ENCODE measurements around the gene C5orf15.
A peak's percentile ranks its signal among the peaks of the same experiment; 100 is the strongest.
"Not testable (repeated sequence)": the region's sequence is repeated elsewhere in the genome, so short reads cannot be mapped to it uniquely, and the experiment has no call there.

The C5orf15 gene

GRCh38 chr5:133962801-133963476, 5.5 kb downstream of the C5orf15 start:
- no peak for DNase-seq (ENCODE audit: low read depth in 2 of 2)

- DNase-seq (ENCODE audit: low read depth in 2 of 2), result no peak
These were observed 6.3 kb downstream of the C5orf15 start for GRCh38 chr5:133962131-133962530.

GRCh38 chr5:133959643-133960042, 8.8 kb downstream of the C5orf15 start:
- DNase-seq (ENCODE audit: low read depth in 2 of 2), result no peak

GRCh38 chr5:133957591-133957990, 10.8 kb downstream of the C5orf15 start:
- no peak for DNase-seq (ENCODE audit: low read depth in 2 of 2)

- no peak for DNase-seq (ENCODE audit: low read depth in 2 of 2)
These were observed 11.3 kb downstream of the C5orf15 start for GRCh38 chr5:133957080-133957479.

- not testable (repeated sequence) for DNase-seq (ENCODE audit: low read depth in 2 of 2)
These were observed 12.2 kb downstream of the C5orf15 start for GRCh38 chr5:133956196-133956595.

GRCh38 chr5:133953568-133954145, 14.8 kb downstream of the C5orf15 start:
- no peak for DNase-seq (ENCODE audit: low read depth in 2 of 2)

GRCh38 chr5:133952729-133953567, 15.5 kb downstream of the C5orf15 start:
- DNase-seq (ENCODE audit: low read depth in 2 of 2), result no peak

GRCh38 chr5:133950821-133951612, 17.4 kb downstream of the C5orf15 start:
- DNase-seq (ENCODE audit: low read depth in 2 of 2), result no peak

- no peak for DNase-seq (ENCODE audit: low read depth in 2 of 2)
These were observed 19.7 kb downstream of the C5orf15 start for GRCh38 chr5:133948721-133949120.

GRCh38 chr5:133947431-133947841, 21.0 kb downstream of the C5orf15 start:
- no peak for DNase-seq (ENCODE audit: low read depth in 2 of 2)

GRCh38 chr5:133945568-133945967, 22.9 kb downstream of the C5orf15 start:
- DNase-seq (ENCODE audit: low read depth in 2 of 2), result no peak

GRCh38 chr5:133944263-133945185, 23.9 kb downstream of the C5orf15 start:
- peak in 1 of 2 donors; percentile 40 for DNase-seq (ENCODE audit: low read depth in 2 of 2)

GRCh38 chr5:133943475-133943817, 25.0 kb downstream of the C5orf15 start:
- no peak for DNase-seq (ENCODE audit: low read depth in 2 of 2)

- DNase-seq (ENCODE audit: low read depth in 2 of 2), result no peak
These were observed 25.6 kb downstream of the C5orf15 start for GRCh38 chr5:133942614-133943474.

GRCh38 chr5:133941456-133942196, 26.8 kb downstream of the C5orf15 start:
- DNase-seq (ENCODE audit: low read depth in 2 of 2), result no peak

- DNase-seq (ENCODE audit: low read depth in 2 of 2), result no peak
These were observed 28.8 kb downstream of the C5orf15 start for GRCh38 chr5:133939668-133940067.

- no peak for DNase-seq (ENCODE audit: low read depth in 2 of 2)
These were observed 29.5 kb downstream of the C5orf15 start for GRCh38 chr5:133938929-133939328.
